K562 (cell line): ENCODE results near the gene CACNA2D3. TPM values are rescaled to one million over a fixed set of nuclear protein-coding genes. Genes with fewer than 3 reads are reported as not detected.

Experiments used
- ARID4B ChIP-seq: sonication (generic); formaldehyde crosslinking; IDR thresholded peaks from 2 replicates; pipeline ENCODE4 v1.8.0; 2022; ENCODE audit warnings: mild to moderate bottlenecking, missing genetic modification reagents
- SRSF3 ChIP-seq: fragments of 200-400 bp; formaldehyde crosslinking; IDR thresholded peaks from 2 replicates; pipeline ENCODE4 v1.6.1; 2016; ENCODE audit warnings: mild to moderate bottlenecking, low read length, moderate library complexity; ENCODE audit not compliant: insufficient read depth
- WHSC1 ChIP-seq: IDR thresholded peaks from one replicate; pipeline ENCODE4 v1.6.1; 2012; ENCODE audit warnings: low read length, control low read depth, inconsistent platforms
- ZNF592 ChIP-seq: fragments of 450-650 bp; IDR thresholded peaks from 2 replicates; pipeline ENCODE4 v1.6.1; 2017; ENCODE audit warnings: antibody characterized with exemption, mild to moderate bottlenecking
- polyA plus RNA-seq, 8 experiments: library from polyadenylated mRNA; depleted of rRNA in 4 of 8; stranded (reverse) in 5 of 8; unstranded in 3 of 8; fragments of >200 nt; fragmentation: Nextera tagmentation in 2 of 8; fragmentation: Illumina TruSeq in 1 of 8; extraction: Ambion mirVana in 2 of 8; extraction: Trizol in 1 of 8; gene quantifications; 2 replicates each; pipeline versions ENCODE4 v1.2.1 to v1.2.3, GENCODE V29; 2011 to 2014; ENCODE audit warnings: inconsistent platforms in 1 of 8, missing spikeins in 1 of 8
- total RNA-seq, 7 experiments: library from RNA; depleted of rRNA in 6 of 7; stranded (reverse); fragments of >200 nt in 6 of 7; fragmentation: Illumina TruSeq in 2 of 7; extraction: Trizol in 2 of 7; gene quantifications; 2 replicates each; pipeline versions ENCODE4 v1.2.1 to v1.2.3, GENCODE V29; 2011 to 2021; ENCODE audit warnings: low replicate concordance in 1 of 7

Gene CACNA2D3
- total and polyA plus RNA-seq, 9 of the 15 experiments (the other 6 are each of a cell fraction or from before 2014, with no cell fraction given) = 0.01 TPM; not detected in 8

GRCh38 chr3:54507876-54508460 lies 385.6 kb downstream of the CACNA2D3 start (continued):
- TF ChIP-seq ARID4B (CRISPR knock-in tag) (no peak), SRSF3 (no peak), ZNF592 (no peak), WHSC1 (no peak)
